ENCODE data around the gene ANGPTL2.

The ANGPTL2 gene

GRCh38 chr9:127124111-127124531 lies 1.7 kb upstream of the ANGPTL2 start:
- no peak for TF ChIP-seq EZH2 (IDR thresholded peaks at IDR 0.05; ENCODE audit: borderline replicate concordance, low read depth, low read length, severe bottlenecking)
- TF ChIP-seq CTCF (IDR thresholded peaks at IDR 0.05; ENCODE audit: borderline replicate concordance, extremely low read depth, low read length, poor library complexity, severe bottlenecking), result no peak

GRCh38 chr9:127123064-127123890 lies 842 bp upstream of the ANGPTL2 start:
- no peak overlapping the region for H2AFZ ChIP-seq (ENCODE audit: low read depth, low read length)
- 0 out of 2 replicates have a peak, but pooled peaks cover 4% of the 10 kb centered on the region for H4K20me1 ChIP-seq (ENCODE audit: insufficient read depth, low read length)
- TF ChIP-seq EZH2 (IDR thresholded peaks at IDR 0.05; ENCODE audit: borderline replicate concordance, low read depth, low read length, severe bottlenecking) (no peak), CTCF (IDR thresholded peaks at IDR 0.05; ENCODE audit: borderline replicate concordance, extremely low read depth, low read length, poor library complexity, severe bottlenecking) (no peak)
- H3K4me2 ChIP-seq (ENCODE audit: insufficient read depth, low read length), result no peak overlapping the region
- no peak overlapping the region for H3K4me3 ChIP-seq (ENCODE audit: low read depth in 1 of 2, low read length in 2 of 2)
- ATAC-seq (ENCODE audit: insufficient read depth, low read depth), result no peak
- no peaks in the 10 kb centered on the region for H3K36me3 ChIP-seq (ENCODE audit: insufficient read depth, low read length)
- no peak overlapping the region for H3K9ac ChIP-seq (ENCODE audit: low read depth, low read length)
- no peaks in the 10 kb centered on the region for H3K9me3 ChIP-seq (ENCODE audit: insufficient read depth, low read length, severe bottlenecking)
- H3K79me2 ChIP-seq (ENCODE audit: insufficient read depth, low read length), result no peaks in the 10 kb centered on the region
- no peak overlapping the region for H3K27ac ChIP-seq (ENCODE audit: low read length)
- DNase-seq, result no peak
- H3K4me1 ChIP-seq (ENCODE audit: insufficient read depth, low read length), result no peaks in the 10 kb centered on the region
- H3K27me3 ChIP-seq (ENCODE audit: insufficient read depth, low read length, poor library complexity), result peaks cover 6% of the 10 kb centered on the region

More at GRCh38 chr9:127124111-127124531, 1.7 kb upstream of the ANGPTL2 start:
- H3K9me3 ChIP-seq (ENCODE audit: insufficient read depth, low read length, severe bottlenecking), result no peaks in the 10 kb centered on the region
- H4K20me1 ChIP-seq (ENCODE audit: insufficient read depth, low read length), result 0 out of 2 replicates have a peak, but pooled peaks cover 8% of the 10 kb centered on the region
- no peak overlapping the region for H2AFZ ChIP-seq (ENCODE audit: low read depth, low read length)
- no peak for DNase-seq
- no peak overlapping the region for H3K27ac ChIP-seq (ENCODE audit: low read length)
- no peak overlapping the region for H3K9ac ChIP-seq (ENCODE audit: low read depth, low read length)
- no peaks in the 10 kb centered on the region for H3K4me1 ChIP-seq (ENCODE audit: insufficient read depth, low read length)
- H3K79me2 ChIP-seq (ENCODE audit: insufficient read depth, low read length), result no peaks in the 10 kb centered on the region
- no peak overlapping the region for H3K4me3 ChIP-seq (ENCODE audit: low read depth in 1 of 2, low read length in 2 of 2)
- ATAC-seq (ENCODE audit: insufficient read depth, low read depth), result no peak
- H3K36me3 ChIP-seq (ENCODE audit: insufficient read depth, low read length), result no peaks in the 10 kb centered on the region
- peaks cover 6% of the 10 kb centered on the region for H3K27me3 ChIP-seq (ENCODE audit: insufficient read depth, low read length, poor library complexity)
- H3K4me2 ChIP-seq (ENCODE audit: insufficient read depth, low read length), result no peak overlapping the region

- no peak overlapping the region for H3K9ac ChIP-seq (ENCODE audit: low read depth, low read length)
- no peaks in the 10 kb centered on the region for H3K79me2 ChIP-seq (ENCODE audit: insufficient read depth, low read length)
- H3K9me3 ChIP-seq (ENCODE audit: insufficient read depth, low read length, severe bottlenecking), result no peaks in the 10 kb centered on the region
- no peaks in the 10 kb centered on the region for H3K4me1 ChIP-seq (ENCODE audit: insufficient read depth, low read length)
- peaks cover 8% of the 10 kb centered on the region; the same call in 1 of the 2 replicates for H4K20me1 ChIP-seq (ENCODE audit: insufficient read depth, low read length)
- no peak overlapping the region for H3K27ac ChIP-seq (ENCODE audit: low read length)
- ATAC-seq (ENCODE audit: insufficient read depth, low read depth) (no peak), DNase-seq (no peak)
- TF ChIP-seq CTCF (IDR thresholded peaks at IDR 0.05; ENCODE audit: borderline replicate concordance, extremely low read depth, low read length, poor library complexity, severe bottlenecking) (no peak), EZH2 (IDR thresholded peaks at IDR 0.05; ENCODE audit: borderline replicate concordance, low read depth, low read length, severe bottlenecking) (no peak)
- H3K27me3 ChIP-seq (ENCODE audit: insufficient read depth, low read length, poor library complexity), result peaks cover 9% of the 10 kb centered on the region
- no peaks in the 10 kb centered on the region for H3K36me3 ChIP-seq (ENCODE audit: insufficient read depth, low read length)
- no peak overlapping the region for H3K4me2 ChIP-seq (ENCODE audit: insufficient read depth, low read length)
- H3K4me3 ChIP-seq (ENCODE audit: low read depth in 1 of 2, low read length in 2 of 2), result no peak overlapping the region
- H2AFZ ChIP-seq (ENCODE audit: low read depth, low read length), result no peak overlapping the region
Observed at GRCh38 chr9:127121628-127122175, 733 bp downstream of the ANGPTL2 start.

All from DND-41 (cell line).